Measurements from ENCODE around the gene BSG.
A peak's percentile ranks its signal among the peaks of the same experiment; 100 is the strongest.

- TF ChIP-seq, protein P1, sequence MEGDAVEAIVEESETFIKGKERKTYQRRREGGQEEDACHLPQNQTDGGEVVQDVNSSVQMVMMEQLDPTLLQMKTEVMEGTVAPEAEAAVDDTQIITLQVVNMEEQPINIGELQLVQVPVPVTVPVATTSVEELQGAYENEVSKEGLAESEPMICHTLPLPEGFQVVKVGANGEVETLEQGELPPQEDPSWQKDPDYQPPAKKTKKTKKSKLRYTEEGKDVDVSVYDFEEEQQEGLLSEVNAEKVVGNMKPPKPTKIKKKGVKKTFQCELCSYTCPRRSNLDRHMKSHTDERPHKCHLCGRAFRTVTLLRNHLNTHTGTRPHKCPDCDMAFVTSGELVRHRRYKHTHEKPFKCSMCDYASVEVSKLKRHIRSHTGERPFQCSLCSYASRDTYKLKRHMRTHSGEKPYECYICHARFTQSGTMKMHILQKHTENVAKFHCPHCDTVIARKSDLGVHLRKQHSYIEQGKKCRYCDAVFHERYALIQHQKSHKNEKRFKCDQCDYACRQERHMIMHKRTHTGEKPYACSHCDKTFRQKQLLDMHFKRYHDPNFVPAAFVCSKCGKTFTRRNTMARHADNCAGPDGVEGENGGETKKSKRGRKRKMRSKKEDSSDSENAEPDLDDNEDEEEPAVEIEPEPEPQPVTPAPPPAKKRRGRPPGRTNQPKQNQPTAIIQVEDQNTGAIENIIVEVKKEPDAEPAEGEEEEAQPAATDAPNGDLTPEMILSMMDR (IDR thresholded peaks at IDR 0.05) = peak; percentile 69 to 90 (median 78)
- no peak for TF ChIP-seq POLR2A (IDR thresholded peaks at IDR 0.05)
Observed at GRCh38 chr19:584240-585001, 12.0 kb downstream of the BSG start.
